Lung (tissue), 12 donors: Measurements from ENCODE around the gene LMAN2L. TPM values are rescaled to one million over a fixed set of nuclear protein-coding genes. Genes with fewer than 3 reads are reported as not detected.

Experiments used
- ATAC-seq: fragments of 200-7000 bp; cut with Tn5 transposase; one replicate; pipeline ENCODE4 v1.9.1; 2020; ENCODE audit warnings: moderate number of reproducible peaks; ENCODE audit not compliant: insufficient read depth, low FRiP score
- DNase-seq, 3 donors: peaks; one replicate each; pipeline ENCODE4 v3.0.0-alpha.2; 2013 to 2017
- H3K27ac ChIP-seq, 2 donors: one replicate each; pipeline ENCODE4 v1.5.1; 2013; ENCODE audit warnings: mild to moderate bottlenecking in 2 of 2, moderate library complexity in 2 of 2, control low read depth in 1 of 2, inconsistent platforms in 1 of 2, low read depth in 1 of 2, low read length in 1 of 2
- H3K27me3 ChIP-seq, 3 donors: one replicate each; pipeline ENCODE4 v1.5.1; 2013; ENCODE audit warnings: low read length in 2 of 3; ENCODE audit not compliant: control insufficient read depth in 3 of 3, insufficient read depth in 3 of 3
- H3K36me3 ChIP-seq, 4 donors: one replicate each; pipeline ENCODE4 v1.5.1; 2013; ENCODE audit warnings: low read length in 4 of 4, mild to moderate bottlenecking in 1 of 4, moderate library complexity in 1 of 4; ENCODE audit not compliant: control insufficient read depth in 4 of 4, insufficient read depth in 4 of 4
- H3K4me1 ChIP-seq, 5 donors: one replicate each; pipeline ENCODE4 v1.5.1; 2013; ENCODE audit warnings: low read length in 5 of 5, mild to moderate bottlenecking in 2 of 5, moderate library complexity in 1 of 5; ENCODE audit not compliant: control insufficient read depth in 5 of 5, insufficient read depth in 5 of 5
- H3K4me3 ChIP-seq: one replicate; pipeline ENCODE4 v1.5.1; 2013; ENCODE audit warnings: mild to moderate bottlenecking, control low read depth, moderate library complexity
- H3K9ac ChIP-seq, 2 donors: one replicate each; pipeline ENCODE4 v1.5.1; 2013; ENCODE audit warnings: low read length in 2 of 2, control low read depth in 1 of 2; ENCODE audit not compliant: insufficient read depth in 1 of 2
- H3K9me3 ChIP-seq, 4 donors: one replicate each; pipeline ENCODE4 v1.5.1; 2013; ENCODE audit warnings: low read length in 3 of 4, mild to moderate bottlenecking in 1 of 4, moderate library complexity in 1 of 4; ENCODE audit not compliant: control insufficient read depth in 4 of 4, insufficient read depth in 3 of 4
- WGBS, 2 donors: extraction: QIAGEN DNeasy Blood & Tissue Kit; methylation state at CpG; one replicate each; pipeline ENCODE4 v1.1.7; 2013; 5-methylcytosine and 5-hydroxymethylcytosine counted together
- polyA plus RNA-seq, 2 donors: library from polyadenylated mRNA; stranded (reverse); fragments of 200-250 nt; gene quantifications; one replicate each; pipeline ENCODE4 v1.2.1, GENCODE V29; 2013
- total RNA-seq, 2 donors: library from RNA; depleted of rRNA in 1 of 2; stranded (reverse); fragments of >200 nt in 1 of 2; gene quantifications; one replicate each; pipeline ENCODE4 v1.2.1, GENCODE V29; 2014 to 2021
- TF ChIP-seq, protein P1 (sequence below): IDR thresholded peaks from 2 replicates; pipeline ENCODE4 v1.5.1; 2012; ENCODE audit warnings: mild to moderate bottlenecking; ENCODE audit errors: control extremely low read depth, extremely low read depth
- donor health status: control.
- donor health status: control.
- donor health status: Bipolar disorder and iron deficiency.
- donor health status: healthy.
- donor health status: DM: yes; HTN: yes; CAD: no.

LMAN2L gene
- total and polyA plus RNA-seq, 4 donors: 8.6 to 36.3 (median 16.5) TPM

DNA sequence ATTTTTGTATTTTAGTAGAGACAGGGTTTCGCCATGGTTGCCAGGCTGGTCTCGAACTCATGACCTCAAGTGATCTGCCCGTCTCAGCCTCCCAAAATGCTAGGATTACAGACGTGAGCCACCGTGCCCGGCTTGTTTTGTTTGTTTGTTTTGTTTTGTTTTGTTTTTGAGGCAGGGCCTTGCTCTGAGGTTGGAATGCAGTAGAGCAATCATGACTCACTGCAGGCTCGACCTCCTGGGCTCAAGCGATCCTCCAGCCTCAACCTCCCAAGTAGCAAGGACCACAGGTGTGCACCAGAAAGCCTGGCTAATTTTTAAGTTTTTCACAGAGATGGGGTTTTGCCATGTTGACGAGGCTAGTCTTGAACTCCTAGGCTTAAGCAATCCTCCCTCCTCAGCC, 11.9 kb upstream of the LMAN2L start:
- Histone ChIP-seq H3K27me3 (no peaks in the 10 kb centered on the region), H3K9me3 (no peaks in the 10 kb centered on the region), H3K36me3 (no peaks in the 10 kb centered on the region), H3K4me3 (no peak overlapping the region), H3K27ac (no peak overlapping the region), H3K4me1 (no peaks in the 10 kb centered on the region), H3K9ac (no peak overlapping the region)
- DNase-seq (no peak), ATAC-seq (no peak)
- 90 to 91% methylated on average over 9 of the region's 9 CpGs for WGBS, 2 donors
- TF ChIP-seq, protein P1, sequence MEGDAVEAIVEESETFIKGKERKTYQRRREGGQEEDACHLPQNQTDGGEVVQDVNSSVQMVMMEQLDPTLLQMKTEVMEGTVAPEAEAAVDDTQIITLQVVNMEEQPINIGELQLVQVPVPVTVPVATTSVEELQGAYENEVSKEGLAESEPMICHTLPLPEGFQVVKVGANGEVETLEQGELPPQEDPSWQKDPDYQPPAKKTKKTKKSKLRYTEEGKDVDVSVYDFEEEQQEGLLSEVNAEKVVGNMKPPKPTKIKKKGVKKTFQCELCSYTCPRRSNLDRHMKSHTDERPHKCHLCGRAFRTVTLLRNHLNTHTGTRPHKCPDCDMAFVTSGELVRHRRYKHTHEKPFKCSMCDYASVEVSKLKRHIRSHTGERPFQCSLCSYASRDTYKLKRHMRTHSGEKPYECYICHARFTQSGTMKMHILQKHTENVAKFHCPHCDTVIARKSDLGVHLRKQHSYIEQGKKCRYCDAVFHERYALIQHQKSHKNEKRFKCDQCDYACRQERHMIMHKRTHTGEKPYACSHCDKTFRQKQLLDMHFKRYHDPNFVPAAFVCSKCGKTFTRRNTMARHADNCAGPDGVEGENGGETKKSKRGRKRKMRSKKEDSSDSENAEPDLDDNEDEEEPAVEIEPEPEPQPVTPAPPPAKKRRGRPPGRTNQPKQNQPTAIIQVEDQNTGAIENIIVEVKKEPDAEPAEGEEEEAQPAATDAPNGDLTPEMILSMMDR: no peak

- WGBS, 2 donors: 63 to 72% methylated on average over 6 of the region's 6 CpGs
- Histone ChIP-seq H3K27ac (no peak overlapping the region), H3K27me3 (no peaks in the 10 kb centered on the region), H3K9ac (no peak overlapping the region), H3K36me3 (no peaks in the 10 kb centered on the region), H3K9me3 (no peaks in the 10 kb centered on the region), H3K4me3 (no peak overlapping the region), H3K4me1 (no peaks in the 10 kb centered on the region)
- ATAC-seq (no peak), DNase-seq (no peak)
- TF ChIP-seq, protein P1: no peak
These were observed 7.3 kb upstream of the LMAN2L start for GRCh38 chr2:96747061-96747617.

- Histone ChIP-seq H3K36me3 (peaks cover 2 to 15% (median 6%) of the 10 kb centered on the region in 4 donors), H3K9me3 (no peaks in the 10 kb centered on the region), H3K27ac (peak overlapping the region; percentile 25 to 86), H3K4me3 (peak overlapping the region; percentile 95), H3K9ac (peak overlapping the region; percentile 85 to 94), H3K4me1 (peaks cover 0 to 29% (median 9%) of the 10 kb centered on the region in 5 donors), H3K27me3 (no peaks in the 10 kb centered on the region)
- peak in 1 of 3 donors; percentile 10 for DNase-seq
- WGBS, 2 donors: 18 to 30% methylated on average over 4 of the region's 4 CpGs
- no peak for ATAC-seq
- TF ChIP-seq, protein P1: no peak
These were observed 710 bp downstream of the LMAN2L start for GRCh38 chr2:96739076-96739632.

DNA sequence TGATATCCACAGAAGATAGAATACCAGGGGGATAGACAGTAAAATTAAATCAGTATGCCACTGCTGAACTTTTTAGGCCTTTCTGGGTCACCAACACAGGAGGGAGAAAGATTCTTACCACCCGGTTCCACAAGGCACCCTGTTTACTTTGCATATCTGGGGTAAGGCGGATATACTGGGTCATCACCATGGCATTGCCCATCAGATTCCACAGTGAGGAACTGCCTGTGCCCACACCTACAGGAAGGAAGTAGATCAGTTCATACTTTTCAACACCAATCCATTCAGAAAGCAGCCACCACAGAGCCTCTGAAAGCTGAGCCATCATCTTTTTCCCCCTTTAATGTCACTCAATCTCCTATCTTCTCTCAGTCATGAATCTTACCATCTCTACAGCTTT, 2.0 kb downstream of the LMAN2L start:
- no peak overlapping the region for H3K27ac ChIP-seq

More for the DNA sequence above, 2.0 kb downstream of the LMAN2L start:
- H3K4me3 ChIP-seq: no peak overlapping the region
- ATAC-seq (no peak), DNase-seq (no peak)
- H3K9me3 ChIP-seq: no peaks in the 10 kb centered on the region
- TF ChIP-seq, protein P1: no peak
- WGBS, 2 donors: 52% methylated on average over 2 of the region's 2 CpGs
- H3K36me3 ChIP-seq: peaks cover 11 to 29% (median 15%) of the 10 kb centered on the region in 4 donors
- H3K27me3 ChIP-seq: no peaks in the 10 kb centered on the region
- peaks cover 0 to 35% (median 9%) of the 10 kb centered on the region in 5 donors for H3K4me1 ChIP-seq
- no peak overlapping the region for H3K9ac ChIP-seq
